Measurements from ENCODE around the gene OTUB2. TPM values are rescaled to one million over a fixed set of nuclear protein-coding genes. Genes with fewer than 3 reads are reported as not detected.
"Not testable (repeated sequence)": the region's sequence is repeated elsewhere in the genome, so short reads cannot be mapped to it uniquely, and the experiment has no call there.

OTUB2 gene
- polyA plus RNA-seq, 12 donors = 0.48 to 1.9 (median 0.92) TPM; not detected in 2

DNA sequence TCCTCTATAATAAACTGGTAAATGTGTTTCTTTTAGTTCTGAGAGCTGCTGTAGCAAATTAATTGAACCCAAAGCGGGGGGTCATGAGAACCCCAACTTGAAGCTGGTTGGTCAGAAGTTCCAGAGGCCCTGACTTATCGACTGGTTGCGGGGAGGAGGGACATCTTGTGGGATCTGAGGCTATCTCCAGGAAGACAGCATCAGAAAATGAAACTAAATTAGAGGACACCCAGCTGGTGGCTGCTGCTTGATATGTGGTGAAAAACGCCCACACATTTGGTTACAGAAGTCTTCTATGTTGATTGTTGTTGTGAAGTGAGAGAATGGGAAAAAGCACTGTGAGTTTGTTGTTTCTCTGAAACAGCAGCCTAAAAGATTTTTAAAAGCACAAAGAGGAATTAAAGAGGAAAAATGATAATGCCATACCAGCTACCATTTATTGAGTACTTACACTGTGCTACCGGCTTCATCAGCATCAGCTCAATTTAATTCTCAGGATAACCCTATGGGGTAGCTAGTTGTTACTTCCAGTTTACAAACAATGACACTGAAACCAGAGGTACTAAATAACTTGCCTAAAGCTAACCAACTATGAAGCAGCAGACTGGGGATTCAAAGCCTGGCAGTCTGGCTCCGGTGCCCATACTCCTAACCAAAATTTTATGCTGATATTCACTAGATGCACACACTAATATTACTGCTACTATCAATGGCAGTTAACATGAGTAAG, 30.6 kb downstream of the OTUB2 start:
- no peak for DNase-seq

GRCh38 chr14:94058128-94058673, 32.1 kb downstream of the OTUB2 start:
- DNase-seq = no peak

- DNase-seq = no peak
Measured at GRCh38 chr14:94058674-94059138, 32.6 kb downstream of the OTUB2 start.

- no peak for DNase-seq
Measured at GRCh38 chr14:94059998-94060397, 33.9 kb downstream of the OTUB2 start.

DNA sequence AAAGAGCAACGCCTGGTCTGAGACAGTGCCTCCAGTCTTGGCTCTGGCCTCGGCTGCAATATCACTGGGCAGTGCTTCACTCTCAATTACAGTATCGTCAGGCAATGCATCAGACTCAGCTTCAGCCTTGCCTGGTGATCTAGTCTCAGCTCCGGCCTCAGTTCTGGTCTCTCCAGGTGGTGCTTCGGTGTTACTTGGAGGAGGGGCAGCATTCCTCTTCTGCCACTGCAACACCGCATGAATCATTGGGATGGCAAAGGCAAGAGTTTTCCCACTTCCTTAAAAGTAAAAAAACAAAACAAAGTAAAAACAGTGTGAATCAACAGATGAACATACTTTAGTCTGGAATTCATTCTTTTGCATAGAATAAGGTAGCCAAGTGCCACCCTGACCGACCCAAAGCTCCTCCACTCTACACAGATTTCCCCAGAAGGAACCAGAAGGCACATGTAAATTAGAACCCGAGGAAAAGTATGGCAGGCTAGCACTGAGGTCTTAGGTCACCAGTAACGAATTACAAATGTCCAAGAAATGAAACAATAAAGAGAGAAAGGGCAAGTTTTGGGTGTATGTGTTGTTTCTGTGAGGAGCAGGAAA, 36.3 kb downstream of the OTUB2 start:
- no peak for DNase-seq

- no peak for DNase-seq
Measured at GRCh38 chr14:94066089-94066676, 40.0 kb downstream of the OTUB2 start.

GRCh38 chr14:94072076-94072475, 45.9 kb downstream of the OTUB2 start:
- DNase-seq = not testable (repeated sequence)

GRCh38 chr14:94074534-94074933, 48.4 kb downstream of the OTUB2 start:
- DNase-seq = no peak

- DNase-seq = no peak
Measured at GRCh38 chr14:94075008-94075407, 48.9 kb downstream of the OTUB2 start.

GRCh38 chr14:94077111-94077821, 51.1 kb downstream of the OTUB2 start:
- DNase-seq = no peak

GRCh38 chr14:94077823-94078222, 51.7 kb downstream of the OTUB2 start:
- no peak for DNase-seq

DNA sequence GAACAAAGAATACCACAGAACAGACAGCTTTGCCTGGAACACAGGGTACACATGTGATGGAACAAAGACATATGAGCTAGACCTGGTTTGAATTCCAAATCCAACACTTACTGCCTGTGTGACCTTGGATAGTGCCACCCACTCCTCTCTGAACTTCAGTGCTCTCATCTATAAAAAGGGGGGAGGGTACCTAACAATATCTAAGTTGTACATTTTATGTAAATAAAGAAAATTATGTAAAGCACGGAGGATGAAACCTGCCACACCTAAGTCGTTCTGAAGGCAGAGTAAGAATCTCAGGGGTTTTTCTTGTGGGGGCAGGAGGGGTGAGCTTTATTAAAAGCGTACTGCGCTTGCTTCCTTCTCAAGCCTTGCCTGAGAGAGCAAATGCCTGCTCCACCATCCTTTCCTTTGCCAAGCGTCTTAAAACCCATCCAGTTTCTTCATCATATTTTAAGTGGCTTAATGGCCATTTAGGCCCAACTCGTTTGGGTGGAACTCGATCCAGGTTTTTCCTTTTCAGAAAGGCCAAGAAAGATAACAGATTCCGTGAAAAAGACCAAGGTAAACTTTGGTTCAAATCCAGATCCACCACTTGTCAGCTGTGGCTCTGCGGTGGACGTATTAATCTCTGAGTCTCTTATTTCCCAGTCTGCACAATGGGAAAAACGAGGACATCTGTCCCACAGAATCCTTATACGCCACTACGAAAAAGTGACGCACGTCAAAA, 53.9 kb downstream of the OTUB2 start:
- peak; percentile 56 for DNase-seq

- DNase-seq = peak; percentile 96
Measured at GRCh38 chr14:94080621-94081385, 54.7 kb downstream of the OTUB2 start, which contains the start of the genes DDX24 and IFI27L1. DDX24 (minus strand) TSS chr14:94081202; CDS start chr14:94079742, 1,460 bp downstream. IFI27L1 (plus strand) TSS chr14:94081310; CDS start chr14:94096938, 15,628 bp downstream.

DNA sequence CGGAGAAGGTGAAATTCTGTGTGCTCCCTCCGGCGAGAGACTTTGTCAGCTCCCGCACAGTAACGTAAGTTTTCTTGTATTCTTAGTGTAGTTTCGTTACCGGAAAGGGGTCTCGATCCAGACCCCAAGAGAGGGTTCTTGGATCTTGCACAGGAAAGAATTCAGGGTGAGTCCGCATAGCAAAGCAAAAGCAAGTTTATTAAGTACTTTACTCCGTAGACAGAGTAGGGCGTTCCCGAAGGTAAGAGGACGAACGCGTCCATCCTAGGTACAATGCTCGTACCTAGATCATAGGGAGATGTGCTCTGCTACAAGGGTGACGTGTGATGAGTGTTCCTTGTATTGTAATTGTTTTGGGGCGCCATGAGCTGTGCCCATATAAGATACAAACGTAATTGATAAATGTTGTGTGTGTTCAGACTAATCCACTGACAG, 55.3 kb downstream of the OTUB2 start:
- no peak for DNase-seq

GRCh38 chr14:94087891-94088290, 61.8 kb downstream of the OTUB2 start:
- DNase-seq = no peak

- DNase-seq = no peak
Measured at GRCh38 chr14:94088516-94088915, 62.4 kb downstream of the OTUB2 start.

DNA sequence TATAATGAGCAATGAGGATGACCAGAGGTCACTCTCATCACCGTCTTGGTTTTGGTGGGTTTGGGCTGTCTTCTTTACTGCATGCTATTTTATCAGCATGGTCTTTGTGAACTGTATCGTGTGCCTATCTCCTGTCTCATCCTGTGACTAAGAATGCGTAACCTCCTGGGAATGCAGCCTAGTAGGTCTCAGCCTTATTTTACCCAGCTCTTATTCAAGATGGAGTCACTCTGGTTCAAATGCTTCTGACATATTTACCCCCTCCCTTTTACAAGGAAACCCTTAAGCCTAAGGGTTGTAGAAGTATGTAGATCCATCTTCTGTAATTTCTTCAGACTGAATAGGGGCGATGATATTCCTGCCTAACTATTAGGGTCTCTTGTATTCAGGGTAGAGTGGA, 63.3 kb downstream of the OTUB2 start:
- DNase-seq = no peak

DNA sequence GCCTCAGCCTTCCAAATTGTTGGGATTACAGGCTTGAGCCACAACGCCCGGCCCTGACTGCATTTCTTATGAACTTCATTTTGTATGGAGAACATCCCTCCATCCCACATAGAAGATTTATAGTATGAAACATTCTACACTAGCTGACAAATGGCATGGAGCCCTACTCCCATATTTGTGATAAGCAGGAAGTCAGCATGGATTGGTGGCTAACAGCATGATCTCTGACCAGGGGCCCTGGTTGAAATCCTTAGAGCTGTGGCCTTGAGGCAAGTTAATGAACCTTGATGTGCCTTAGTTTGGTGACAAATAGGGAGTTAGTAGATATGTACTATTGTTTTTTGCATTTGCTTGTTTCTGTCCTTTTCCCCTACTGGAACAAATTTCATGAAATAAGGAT, 67.3 kb downstream of the OTUB2 start:
- no peak for DNase-seq

DNA sequence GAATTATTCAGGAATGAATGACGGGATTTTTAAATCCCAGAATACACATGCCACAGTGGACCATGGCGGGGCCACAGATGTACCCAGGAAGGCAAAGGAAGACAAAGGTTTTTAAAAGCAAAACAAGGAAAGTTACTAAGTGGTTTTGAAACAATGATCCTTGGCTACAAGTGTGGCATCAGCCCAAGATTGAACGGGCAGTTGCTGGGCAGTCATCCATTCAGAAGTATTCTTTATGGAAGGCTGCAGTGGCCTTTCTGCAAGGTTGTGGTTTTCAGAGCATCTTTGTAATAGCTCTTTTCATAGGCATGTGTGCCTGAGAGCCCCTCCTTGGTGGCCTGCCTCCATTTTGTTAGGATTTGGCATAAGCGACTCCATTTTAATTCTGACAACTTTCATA, 71.0 kb downstream of the OTUB2 start:
- no peak for DNase-seq

Data from muscle of arm (tissue), 12 donors.